Measurements from ENCODE around the gene SLC5A10. TPM values are rescaled to one million over a fixed set of nuclear protein-coding genes. Genes with fewer than 3 reads are reported as not detected.
"Not testable (repeated sequence)": the region's sequence is repeated elsewhere in the genome, so short reads cannot be mapped to it uniquely, and the experiment has no call there.

The SLC5A10 gene
- total RNA-seq, 1 donor from 2014 or later, result 0.20 TPM

DNA sequence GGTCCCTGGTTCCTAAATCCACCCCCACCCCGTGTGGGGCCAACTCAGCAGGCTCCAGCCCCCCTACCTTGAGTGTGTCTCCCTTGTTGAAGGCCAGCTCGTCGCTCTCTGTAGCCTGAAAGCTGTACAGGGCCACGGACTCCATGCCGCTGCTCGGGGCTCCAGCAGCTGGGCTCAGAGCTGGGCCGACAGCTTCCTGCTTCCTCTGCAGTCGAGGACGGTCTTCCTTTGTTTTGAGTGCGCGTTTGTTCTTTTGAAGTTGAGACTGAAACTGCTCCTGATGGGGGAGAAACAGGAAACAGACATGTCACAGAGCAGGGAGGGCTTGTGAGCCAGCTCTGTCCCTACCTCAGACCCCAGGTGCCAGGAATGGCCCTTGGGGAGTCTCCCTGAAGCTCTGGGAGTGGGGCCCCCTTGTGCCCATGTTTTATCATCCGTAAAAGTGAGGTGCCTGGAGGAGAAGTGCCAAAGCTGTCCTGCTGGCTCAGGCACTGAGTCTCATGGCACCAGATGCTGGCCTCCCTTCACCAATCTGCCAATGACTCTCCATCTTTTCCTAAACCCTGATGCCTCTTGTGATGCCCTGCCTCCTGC is 94.9 kb downstream of the SLC5A10 start, which contains the start of gene GRAP:
GRAP (minus strand) TSS at position 176 of the 594 bp plus-strand sequence; CDS start at position 145, 31 bp downstream.
- not testable (repeated sequence) for DNase-seq

GRCh38 chr17:19047510-19047909 is 95.5 kb downstream of the SLC5A10 start:
- not testable (repeated sequence) for DNase-seq

- not testable (repeated sequence) for DNase-seq
Observed at GRCh38 chr17:19048826-19049225, 96.9 kb downstream of the SLC5A10 start.

GRCh38 chr17:19055447-19055846 is 103.5 kb downstream of the SLC5A10 start:
- not testable (repeated sequence) for DNase-seq

DNA sequence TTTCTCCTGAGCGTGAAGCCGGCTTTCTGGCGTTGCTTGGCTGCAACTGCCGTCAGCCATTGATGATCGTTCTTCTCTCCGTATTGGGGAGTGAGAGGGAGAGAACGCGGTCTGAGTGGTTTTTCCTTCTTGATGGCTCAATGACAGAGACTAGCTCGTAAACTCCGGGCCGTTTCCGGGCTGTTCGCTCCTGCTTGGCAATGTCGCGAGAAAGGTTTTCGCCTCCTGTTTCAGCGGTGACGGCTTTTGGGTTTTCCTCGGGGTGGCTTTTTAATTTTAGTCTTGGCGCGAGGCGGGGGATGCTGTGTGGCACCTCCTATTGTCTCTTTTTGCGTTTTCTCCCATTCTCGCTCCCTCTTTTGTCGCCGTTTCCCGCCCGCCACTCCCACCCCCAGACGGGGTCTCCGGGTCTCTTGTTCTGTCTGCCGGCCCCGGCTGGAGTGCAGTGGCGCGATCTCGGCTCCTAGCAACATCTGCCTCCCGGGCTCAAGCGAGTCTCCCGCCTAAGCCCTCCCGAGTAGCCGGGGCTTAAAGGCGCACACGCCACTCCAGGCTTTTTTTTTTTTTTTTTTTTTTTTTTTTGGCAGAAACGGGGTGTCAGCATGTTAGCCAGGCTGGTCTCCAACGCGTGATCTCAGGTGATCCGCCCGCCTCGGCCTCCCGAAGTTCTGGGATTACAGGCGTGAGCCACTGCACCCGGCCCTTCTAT is 110.2 kb downstream of the SLC5A10 start:
- DNase-seq, result not testable (repeated sequence)

DNA sequence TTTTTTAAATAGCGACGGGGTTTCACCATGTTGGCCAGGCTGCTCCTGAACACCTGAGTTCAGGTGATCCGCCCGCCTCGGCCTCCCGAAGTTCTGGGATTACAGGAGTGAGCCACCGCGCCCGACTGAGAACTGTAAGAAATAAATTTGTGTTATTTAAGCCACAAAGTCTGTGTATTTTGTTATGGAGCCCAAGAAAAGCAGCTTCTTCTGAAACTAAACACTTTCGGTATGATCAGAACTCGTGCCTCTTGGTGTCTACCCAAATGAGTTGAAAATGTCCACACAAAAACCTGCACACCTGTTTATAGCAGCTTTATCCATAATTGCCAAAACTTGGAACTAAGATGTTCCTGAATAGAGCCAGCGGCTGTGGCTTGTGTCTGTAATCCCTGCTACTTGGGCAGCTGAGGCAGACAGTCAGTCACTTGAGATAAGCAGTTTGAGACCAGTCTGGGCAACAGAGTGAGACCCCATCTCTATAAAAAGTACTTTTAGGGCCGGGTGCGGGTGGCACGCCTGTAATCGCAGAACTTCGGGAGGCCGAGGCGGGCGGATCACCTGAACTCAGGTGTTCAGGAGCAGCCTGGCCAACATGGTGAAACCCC is 110.9 kb downstream of the SLC5A10 start:
- DNase-seq, result not testable (repeated sequence)

DNA sequence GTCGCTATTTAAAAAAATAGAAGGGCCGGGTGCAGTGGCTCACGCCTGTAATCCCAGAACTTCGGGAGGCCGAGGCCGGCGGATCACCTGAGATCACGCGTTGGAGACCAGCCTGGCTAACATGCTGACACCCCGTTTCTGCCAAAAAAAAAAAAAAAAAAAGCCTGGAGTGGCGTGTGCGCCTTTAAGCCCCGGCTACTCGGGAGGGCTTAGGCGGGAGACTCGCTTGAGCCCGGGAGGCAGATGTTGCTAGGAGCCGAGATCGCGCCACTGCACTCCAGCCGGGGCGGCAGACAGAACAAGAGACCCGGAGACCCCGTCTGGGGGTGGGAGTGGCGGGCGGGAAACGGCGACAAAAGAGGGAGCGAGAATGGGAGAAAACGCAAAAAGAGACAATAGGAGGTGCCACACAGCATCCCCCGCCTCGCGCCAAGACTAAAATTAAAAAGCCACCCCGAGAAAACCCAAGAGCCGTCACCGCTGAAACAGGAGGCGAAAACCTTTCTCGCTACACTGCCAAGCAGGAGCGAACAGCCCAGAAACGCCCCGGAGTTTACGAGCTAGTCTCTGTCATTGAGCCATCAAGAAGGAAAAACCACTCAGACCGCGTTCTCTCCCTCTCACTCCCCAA is 111.5 kb downstream of the SLC5A10 start:
- DNase-seq, result not testable (repeated sequence)

- DNase-seq, result not testable (repeated sequence)
Observed at GRCh38 chr17:19064378-19064777, 112.4 kb downstream of the SLC5A10 start.

GRCh38 chr17:19070318-19071168 is 118.6 kb downstream of the SLC5A10 start:
- DNase-seq, result not testable (repeated sequence)

Small RNAs within 50 kb of the gene (small RNA-seq; reads per million reads assigned to genes)
- gene AC090286.3 (ENCODE audit: low replicate concordance), result not detected
- gene RF00324 (ENCODE audit: low replicate concordance), result not detected

Other genes starting within 250 kb of the SLC5A10 start
- 0.49 TPM for gene FBXW10, start 208.1 kb upstream of the SLC5A10 start, total RNA-seq
- gene TVP23B, start 171.0 kb upstream of the SLC5A10 start, total RNA-seq, result 38.3 TPM
- 51.9 TPM for gene PRPSAP2, start 94.0 kb upstream of the SLC5A10 start, total RNA-seq
- 24.2 TPM for gene FAM83G, start 52.6 kb downstream of the SLC5A10 start, total RNA-seq
- gene GRAP, start 94.8 kb downstream of the SLC5A10 start, total RNA-seq, result 2.2 TPM
- gene GRAPL, start 175.4 kb downstream of the SLC5A10 start, total RNA-seq, result 0.89 TPM

Measured in skin of body (tissue), 3 donors.